GM18517 (cell line): ENCODE data around the gene XG.
"Not testable (repeated sequence)": the region's sequence is repeated elsewhere in the genome, so short reads cannot be mapped to it uniquely, and the experiment has no call there.

Experiments used
- ATAC-seq: cut with Tn5 transposase; IDR thresholded peaks from one replicate; pipeline ENCODE4 v1.9.1; 2021; ENCODE audit warnings: mild to moderate bottlenecking, moderate library complexity; ENCODE audit not compliant: unreplicated experiment

Gene XG

GRCh38 chrX:2812161-2812907 is 60.5 kb downstream of the XG start:
- not testable (repeated sequence) for ATAC-seq

- ATAC-seq: no peak
Measured at GRCh38 chrX:2817036-2817435, 65.2 kb downstream of the XG start.

GRCh38 chrX:2819345-2820135 is 67.7 kb downstream of the XG start:
- ATAC-seq: no peak

- ATAC-seq: no peak
Measured at GRCh38 chrX:2820136-2820771, 68.4 kb downstream of the XG start.

GRCh38 chrX:2823795-2824386 is 72.1 kb downstream of the XG start:
- no peak for ATAC-seq

GRCh38 chrX:2824886-2825285 is 73.0 kb downstream of the XG start:
- no peak for ATAC-seq

GRCh38 chrX:2828344-2828958 is 76.6 kb downstream of the XG start, which contains the start of gene GYG2:
Gene GYG2, plus strand, starts transcription at chrX:2828930. Its CDS starts 1,259 bp downstream, at chrX:2830189.
- ATAC-seq: no peak

GRCh38 chrX:2828959-2829411 is 77.1 kb downstream of the XG start:
- ATAC-seq: no peak

- no peak for ATAC-seq
Measured at GRCh38 chrX:2829469-2830246, 77.8 kb downstream of the XG start.

- no peak for ATAC-seq
Measured at GRCh38 chrX:2831471-2832228, 79.8 kb downstream of the XG start.

GRCh38 chrX:2837961-2838360 is 86.1 kb downstream of the XG start:
- no peak for ATAC-seq

GRCh38 chrX:2840961-2841360 is 89.1 kb downstream of the XG start:
- no peak for ATAC-seq

- ATAC-seq: no peak
Measured at GRCh38 chrX:2841537-2841936, 89.7 kb downstream of the XG start.

GRCh38 chrX:2846992-2847391 is 95.2 kb downstream of the XG start:
- no peak for ATAC-seq

GRCh38 chrX:2848871-2849301 is 97.0 kb downstream of the XG start:
- ATAC-seq: no peak

GRCh38 chrX:2854918-2855317 is 103.1 kb downstream of the XG start:
- no peak for ATAC-seq

- no peak for ATAC-seq
Measured at GRCh38 chrX:2855761-2856160, 103.9 kb downstream of the XG start.

- ATAC-seq: no peak
Measured at GRCh38 chrX:2857566-2857965, 105.7 kb downstream of the XG start.

GRCh38 chrX:2859197-2859797 is 107.5 kb downstream of the XG start:
- no peak for ATAC-seq
